ENCODE measurements around the gene TMEM54. TPM values are rescaled to one million over a fixed set of nuclear protein-coding genes. Genes with fewer than 3 reads are reported as not detected.
A peak's percentile ranks its signal among the peaks of the same experiment; 100 is the strongest.

TMEM54 gene
- 17.6 and 18.6 TPM in 2 replicates for total RNA-seq (2014; rRNA removed; shearing (Covaris generic))

- DNase-seq: peak in 1 of 2 experiments; percentile 50
- H3K9me3 ChIP-seq (replicated peaks): no peaks in the 10 kb centered on the region
- no peak within 1 kb of the TSS for H3K27ac ChIP-seq
- peak within 1 kb of the TSS; percentile 61 for H3K4me3 ChIP-seq
- H3K4me1 ChIP-seq: no peaks in the 10 kb centered on the region
- no peaks in the 10 kb centered on the region for H3K27me3 ChIP-seq
- H3K36me3 ChIP-seq: no peaks in the 10 kb centered on the region
These were observed at the start of gene TMEM54 for GRCh38 chr1:32900956-32901822. Gene TMEM54 (minus strand): TSS chr1:32901389. CDS start chr1:32901238, 151 bp downstream.

GRCh38 chr1:32949519-32949918, 48.3 kb upstream of the TMEM54 start:
- Histone ChIP-seq H3K4me3 (no peak overlapping the region), H3K9me3 (replicated peaks) (no peaks in the 10 kb centered on the region), H3K4me1 (no peaks in the 10 kb centered on the region), H3K27ac (no peak overlapping the region), H3K27me3 (no peaks in the 10 kb centered on the region), H3K36me3 (peaks cover 7% of the 10 kb centered on the region; the same call in 1 of the 2 replicates)
- DNase-seq: no peak

DNA sequence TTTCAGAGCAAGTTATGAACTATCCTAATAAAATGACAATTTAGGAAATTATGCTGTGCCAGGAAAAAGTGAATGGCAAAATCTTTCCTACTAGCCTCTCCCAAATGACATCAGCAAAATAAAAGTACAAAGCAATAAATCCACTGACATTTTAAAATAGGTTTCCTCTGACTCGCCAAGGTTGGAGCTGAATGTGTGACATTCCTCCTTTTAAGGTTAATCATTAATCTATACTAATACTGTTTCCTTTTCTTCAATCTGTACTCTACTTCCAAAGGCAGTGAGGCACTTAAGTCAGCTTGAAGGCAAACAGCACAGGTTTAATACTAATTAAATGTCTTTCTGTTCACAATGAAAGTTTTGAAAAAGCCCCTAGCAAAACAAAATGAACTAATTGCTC, 47.7 kb upstream of the TMEM54 start:
- Histone ChIP-seq H3K9me3 (replicated peaks) (no peaks in the 10 kb centered on the region), H3K27ac (no peak overlapping the region), H3K4me1 (no peaks in the 10 kb centered on the region), H3K27me3 (no peaks in the 10 kb centered on the region), H3K36me3 (peaks cover 8% of the 10 kb centered on the region; the same call in 1 of the 2 replicates), H3K4me3 (no peak overlapping the region)
- DNase-seq: no peak

DNA sequence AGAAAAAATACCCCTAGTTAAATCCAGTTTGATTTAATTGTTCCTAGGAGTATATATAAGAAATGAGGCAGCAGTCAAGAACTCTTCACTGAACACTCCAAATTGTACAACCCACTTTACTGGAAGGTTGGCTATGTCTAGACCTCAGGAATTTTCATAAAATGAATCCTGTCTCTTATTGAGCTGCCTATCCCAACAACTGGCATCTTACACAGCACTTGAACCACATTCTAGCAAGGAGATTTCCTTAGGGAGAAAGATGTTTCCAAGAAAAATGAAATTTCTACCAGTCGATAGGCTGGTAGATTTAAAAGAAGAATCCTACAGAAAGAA, 47.2 kb upstream of the TMEM54 start:
- Histone ChIP-seq H3K27me3 (no peaks in the 10 kb centered on the region), H3K9me3 (replicated peaks) (no peaks in the 10 kb centered on the region), H3K4me3 (no peak overlapping the region), H3K4me1 (no peaks in the 10 kb centered on the region), H3K36me3 (peaks cover 13% of the 10 kb centered on the region; the same call in 1 of the 2 replicates), H3K27ac (no peak overlapping the region)
- DNase-seq: no peak

GRCh38 chr1:32947669-32948389, 46.6 kb upstream of the TMEM54 start:
- Histone ChIP-seq H3K27ac (no peak overlapping the region), H3K27me3 (no peaks in the 10 kb centered on the region), H3K36me3 (peaks cover 13% of the 10 kb centered on the region; the same call in 1 of the 2 replicates), H3K4me3 (no peak overlapping the region), H3K4me1 (no peaks in the 10 kb centered on the region), H3K9me3 (replicated peaks) (no peaks in the 10 kb centered on the region)
- no peak for DNase-seq

DNA sequence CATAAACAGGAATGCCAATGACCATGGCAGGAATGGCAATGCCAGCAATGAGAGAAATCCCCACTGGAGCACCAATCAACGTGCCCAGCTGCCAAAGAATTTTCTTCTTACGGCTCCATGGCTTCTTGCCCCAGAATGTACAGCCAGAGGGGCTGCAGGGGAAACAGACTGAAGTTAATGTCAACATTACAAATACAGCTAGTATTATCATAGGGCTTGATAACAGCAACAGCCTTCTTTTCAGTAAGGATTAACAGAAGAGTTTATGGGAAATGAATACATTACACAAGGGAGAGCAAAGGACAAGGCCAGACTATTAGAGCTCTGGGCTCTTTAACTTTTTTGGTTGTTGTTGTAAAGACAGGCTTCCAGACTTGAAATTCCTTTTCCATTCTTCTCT, 45.2 kb upstream of the TMEM54 start:
- Histone ChIP-seq H3K9me3 (replicated peaks) (no peaks in the 10 kb centered on the region), H3K4me3 (no peak overlapping the region), H3K27me3 (no peaks in the 10 kb centered on the region), H3K27ac (no peak overlapping the region), H3K4me1 (no peaks in the 10 kb centered on the region), H3K36me3 (peaks cover 13% of the 10 kb centered on the region; the same call in 1 of the 2 replicates)
- DNase-seq: no peak

- Histone ChIP-seq H3K27ac (no peak overlapping the region), H3K9me3 (replicated peaks) (no peaks in the 10 kb centered on the region), H3K27me3 (no peaks in the 10 kb centered on the region), H3K4me1 (peaks cover 9% of the 10 kb centered on the region; the same call in 1 of the 2 replicates), H3K4me3 (no peak overlapping the region), H3K36me3 (peaks cover 15% of the 10 kb centered on the region; the same call in 1 of the 2 replicates)
- no peak for DNase-seq
These were observed 43.0 kb upstream of the TMEM54 start for GRCh38 chr1:32944180-32944579.

DNA sequence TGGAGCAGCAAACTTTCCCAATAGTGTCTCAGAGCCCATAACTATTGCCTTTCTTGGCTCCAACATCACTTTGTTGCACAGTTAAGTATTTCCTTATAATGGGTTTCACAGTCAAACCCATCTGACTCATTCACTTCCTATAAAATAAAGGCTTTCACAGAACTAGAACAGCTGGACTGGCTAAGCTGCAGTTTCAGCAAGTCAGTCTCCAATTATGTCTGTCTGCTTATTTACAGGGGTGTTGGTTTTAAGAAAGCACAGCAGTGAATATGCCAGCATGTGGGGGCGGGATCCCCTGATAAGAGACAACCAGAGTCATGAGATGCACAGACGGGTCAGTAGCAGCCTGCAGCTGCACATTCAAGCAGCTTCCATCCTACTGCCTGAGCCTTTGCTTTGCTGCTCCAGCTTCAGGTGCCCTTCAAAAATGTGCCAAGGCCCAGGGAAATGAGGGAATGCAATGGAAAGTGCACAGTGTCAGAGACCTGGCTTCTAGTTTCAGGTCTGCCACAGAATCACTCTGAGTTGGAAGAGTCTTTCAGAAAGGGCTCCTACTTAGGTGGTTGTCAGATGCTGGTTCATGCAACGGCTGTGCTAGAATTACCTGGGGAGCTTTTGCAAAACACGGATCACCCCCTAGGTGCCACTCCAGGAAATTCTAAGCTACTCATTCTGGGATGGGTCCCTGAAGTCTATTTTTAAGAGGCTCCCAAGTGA, 38.6 kb upstream of the TMEM54 start:
- Histone ChIP-seq H3K4me3 (no peak overlapping the region), H3K4me1 (peaks cover 9% of the 10 kb centered on the region; the same call in 1 of the 2 replicates), H3K27me3 (no peaks in the 10 kb centered on the region), H3K36me3 (peaks cover 18% of the 10 kb centered on the region; the same call in 1 of the 2 replicates), H3K9me3 (replicated peaks) (no peaks in the 10 kb centered on the region), H3K27ac (no peak overlapping the region)
- peak in 1 of 2 experiments; percentile 38 for DNase-seq

- Histone ChIP-seq H3K9me3 (replicated peaks) (no peaks in the 10 kb centered on the region; the same call in 1 of the 2 replicates), H3K36me3 (peaks cover 13% of the 10 kb centered on the region; the same call in 1 of the 2 replicates), H3K4me3 (no peak overlapping the region), H3K4me1 (peaks cover 17% of the 10 kb centered on the region), H3K27ac (no peak overlapping the region), H3K27me3 (no peaks in the 10 kb centered on the region)
- DNase-seq: no peak
These were observed 35.9 kb upstream of the TMEM54 start for GRCh38 chr1:32937061-32937460.

- Histone ChIP-seq H3K4me3 (no peak overlapping the region), H3K27me3 (no peaks in the 10 kb centered on the region), H3K9me3 (replicated peaks) (no peaks in the 10 kb centered on the region; the same call in 1 of the 2 replicates), H3K27ac (no peak overlapping the region), H3K36me3 (peaks cover 10% of the 10 kb centered on the region; the same call in 1 of the 2 replicates), H3K4me1 (peaks cover 11% of the 10 kb centered on the region)
- no peak for DNase-seq
These were observed 33.3 kb upstream of the TMEM54 start for GRCh38 chr1:32934535-32934934.

DNA sequence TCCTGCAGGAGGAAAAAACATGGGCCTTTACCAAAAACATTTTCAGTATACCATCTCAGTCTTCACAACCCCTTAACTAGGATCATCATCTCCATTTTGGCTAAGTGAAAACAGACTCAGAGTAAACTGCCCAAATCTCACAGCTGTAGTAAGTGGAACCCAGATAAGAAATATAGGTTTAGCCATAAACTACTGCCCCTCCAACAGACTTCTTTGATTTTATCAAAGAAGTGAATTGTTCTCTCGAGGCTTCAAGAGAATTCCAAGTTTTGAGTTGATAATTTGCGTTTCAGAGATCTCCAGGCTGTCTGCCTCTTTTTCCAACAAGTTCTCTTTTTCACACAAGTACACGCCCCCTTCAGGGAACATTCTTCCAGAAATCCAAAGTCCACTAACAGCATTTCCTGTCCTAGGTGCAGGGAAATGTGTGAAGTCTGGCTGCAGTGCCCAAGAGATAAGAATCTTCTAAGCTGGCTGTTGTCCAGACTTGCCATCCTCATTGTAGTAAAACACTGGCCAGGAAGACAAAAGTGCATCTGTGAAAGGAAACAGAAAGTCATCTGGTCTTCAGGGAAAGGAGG, 32.6 kb upstream of the TMEM54 start:
- Histone ChIP-seq H3K4me3 (no peak overlapping the region), H3K36me3 (peaks cover 10% of the 10 kb centered on the region; the same call in 1 of the 2 replicates), H3K4me1 (peaks cover 12% of the 10 kb centered on the region), H3K27ac (no peak overlapping the region), H3K9me3 (replicated peaks) (no peaks in the 10 kb centered on the region; the same call in 1 of the 2 replicates), H3K27me3 (no peaks in the 10 kb centered on the region)
- peak; percentile 56 to 71 for DNase-seq

GRCh38 chr1:32931760-32932159, 30.6 kb upstream of the TMEM54 start:
- Histone ChIP-seq H3K27me3 (no peaks in the 10 kb centered on the region), H3K4me1 (peaks cover 12% of the 10 kb centered on the region), H3K36me3 (peaks cover 6% of the 10 kb centered on the region; the same call in 1 of the 2 replicates), H3K9me3 (replicated peaks) (no peaks in the 10 kb centered on the region; the same call in 1 of the 2 replicates), H3K27ac (no peak overlapping the region), H3K4me3 (no peak overlapping the region)
- no peak for DNase-seq

GRCh38 chr1:32929366-32929765, 28.2 kb upstream of the TMEM54 start:
- H3K36me3 ChIP-seq: no peaks in the 10 kb centered on the region
- no peak overlapping the region for H3K27ac ChIP-seq
- H3K27me3 ChIP-seq: no peaks in the 10 kb centered on the region
- H3K4me3 ChIP-seq: no peak overlapping the region
- H3K4me1 ChIP-seq: peaks cover 17% of the 10 kb centered on the region
- DNase-seq: peak; percentile 16 to 50
- H3K9me3 ChIP-seq (replicated peaks): no peaks in the 10 kb centered on the region; the same call in 1 of the 2 replicates

DNA sequence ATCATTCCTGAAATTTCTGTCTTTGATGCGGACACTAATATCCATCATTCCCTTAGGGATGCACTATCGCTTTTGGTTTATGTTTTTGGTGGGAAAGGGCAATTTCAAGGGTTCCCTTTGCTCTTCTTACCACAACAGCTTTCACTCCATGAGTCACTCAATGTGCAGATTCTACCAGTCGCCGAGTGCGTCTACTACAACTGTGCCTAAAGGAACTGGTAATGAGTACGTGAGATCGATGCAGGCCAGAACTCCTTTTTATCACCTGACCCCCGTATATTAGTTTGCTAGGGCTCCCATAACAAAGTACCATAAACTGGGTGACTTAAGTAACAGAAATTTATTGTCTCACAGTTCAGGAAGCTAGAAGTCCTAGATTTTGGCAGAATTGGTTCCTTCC, 27.5 kb upstream of the TMEM54 start:
- H3K27me3 ChIP-seq: no peaks in the 10 kb centered on the region
- no peaks in the 10 kb centered on the region for H3K36me3 ChIP-seq
- DNase-seq: no peak
- H3K27ac ChIP-seq: no peak overlapping the region
- peaks cover 12% of the 10 kb centered on the region for H3K4me1 ChIP-seq
- H3K4me3 ChIP-seq: no peak overlapping the region
- H3K9me3 ChIP-seq (replicated peaks): no peaks in the 10 kb centered on the region; the same call in 1 of the 2 replicates
